ENCODE data around the gene SEC14L1.

The SEC14L1 gene

DNA sequence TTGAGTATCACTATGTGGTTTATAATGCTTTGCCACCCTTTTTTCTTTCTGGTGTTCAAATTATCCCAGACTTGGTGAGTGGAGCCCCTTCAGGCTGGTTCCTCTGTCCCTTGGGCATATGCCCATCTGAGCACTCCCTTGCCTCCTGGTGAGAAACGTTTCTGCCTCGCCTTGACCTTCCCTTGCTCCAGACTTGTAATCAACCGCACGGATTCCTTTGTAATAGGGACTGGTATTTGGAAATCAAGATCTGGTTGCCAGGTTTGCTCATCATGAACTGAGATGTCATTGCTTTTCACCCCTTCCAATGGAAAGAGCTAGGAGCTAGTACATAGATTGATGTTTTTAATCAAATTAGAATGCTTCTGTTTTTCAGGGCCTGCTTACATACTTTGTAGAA lies 43.7 kb downstream of the SEC14L1 start:
- TF ChIP-seq, protein P1, sequence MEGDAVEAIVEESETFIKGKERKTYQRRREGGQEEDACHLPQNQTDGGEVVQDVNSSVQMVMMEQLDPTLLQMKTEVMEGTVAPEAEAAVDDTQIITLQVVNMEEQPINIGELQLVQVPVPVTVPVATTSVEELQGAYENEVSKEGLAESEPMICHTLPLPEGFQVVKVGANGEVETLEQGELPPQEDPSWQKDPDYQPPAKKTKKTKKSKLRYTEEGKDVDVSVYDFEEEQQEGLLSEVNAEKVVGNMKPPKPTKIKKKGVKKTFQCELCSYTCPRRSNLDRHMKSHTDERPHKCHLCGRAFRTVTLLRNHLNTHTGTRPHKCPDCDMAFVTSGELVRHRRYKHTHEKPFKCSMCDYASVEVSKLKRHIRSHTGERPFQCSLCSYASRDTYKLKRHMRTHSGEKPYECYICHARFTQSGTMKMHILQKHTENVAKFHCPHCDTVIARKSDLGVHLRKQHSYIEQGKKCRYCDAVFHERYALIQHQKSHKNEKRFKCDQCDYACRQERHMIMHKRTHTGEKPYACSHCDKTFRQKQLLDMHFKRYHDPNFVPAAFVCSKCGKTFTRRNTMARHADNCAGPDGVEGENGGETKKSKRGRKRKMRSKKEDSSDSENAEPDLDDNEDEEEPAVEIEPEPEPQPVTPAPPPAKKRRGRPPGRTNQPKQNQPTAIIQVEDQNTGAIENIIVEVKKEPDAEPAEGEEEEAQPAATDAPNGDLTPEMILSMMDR (IDR thresholded peaks at IDR 0.05; ENCODE audit: borderline replicate concordance, insufficient read depth, low read depth, low read length), result no peak
- H3K4me3 ChIP-seq (ENCODE audit: low read depth, low read length), result no peak overlapping the region

DNA sequence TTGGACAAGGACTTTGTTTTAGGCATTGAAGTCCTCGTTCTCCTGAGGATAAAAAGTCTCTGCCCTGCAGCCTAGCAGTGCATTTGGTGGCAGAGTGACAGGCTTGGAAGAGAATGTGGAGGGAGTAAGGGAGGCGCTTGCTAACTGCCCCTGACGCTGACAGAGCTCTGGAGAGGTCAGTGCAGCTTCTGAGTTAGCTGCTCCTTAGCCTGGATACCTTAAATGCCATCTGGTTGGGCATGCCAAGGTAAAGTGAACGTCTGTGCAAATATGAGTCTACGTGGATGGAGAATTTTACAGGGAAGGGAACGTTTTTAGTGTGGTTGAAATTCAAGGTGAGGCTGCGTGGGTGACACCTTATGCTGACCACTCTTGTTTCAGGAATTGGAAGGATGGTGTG lies 44.4 kb downstream of the SEC14L1 start:
- TF ChIP-seq, protein P1 (IDR thresholded peaks at IDR 0.05; ENCODE audit: borderline replicate concordance, insufficient read depth, low read depth, low read length), result no peak

DNA sequence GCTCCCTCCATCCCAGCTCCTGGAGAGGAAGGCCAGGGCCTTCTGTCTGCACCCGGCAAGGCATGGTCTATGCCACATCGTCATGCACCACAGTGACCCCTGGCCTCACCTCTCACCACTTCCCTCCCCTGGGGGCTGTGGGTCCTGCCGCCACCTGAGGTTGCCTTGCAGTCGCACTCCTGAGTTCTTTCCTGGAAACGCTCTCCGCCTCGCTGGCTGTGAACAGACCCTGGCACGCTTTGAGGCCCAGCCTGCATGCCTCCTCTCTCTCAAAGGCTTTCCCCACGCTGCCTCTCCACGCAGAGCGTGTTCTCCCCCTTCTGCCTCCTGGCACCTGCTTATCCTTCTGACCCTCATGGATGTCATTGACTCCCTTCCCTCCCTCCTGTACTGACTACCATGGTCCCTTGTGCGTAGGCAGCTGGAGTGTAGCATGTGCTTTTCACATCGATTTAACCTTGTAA lies 45.4 kb downstream of the SEC14L1 start:
- TF ChIP-seq, protein P1 (IDR thresholded peaks at IDR 0.05; ENCODE audit: borderline replicate concordance, insufficient read depth, low read depth, low read length), result no peak
- no peak overlapping the region for H3K4me3 ChIP-seq (ENCODE audit: low read depth, low read length)

More for the DNA sequence above, 44.4 kb downstream of the SEC14L1 start:
- H3K4me3 ChIP-seq (ENCODE audit: low read depth, low read length), result no peak overlapping the region

DNA sequence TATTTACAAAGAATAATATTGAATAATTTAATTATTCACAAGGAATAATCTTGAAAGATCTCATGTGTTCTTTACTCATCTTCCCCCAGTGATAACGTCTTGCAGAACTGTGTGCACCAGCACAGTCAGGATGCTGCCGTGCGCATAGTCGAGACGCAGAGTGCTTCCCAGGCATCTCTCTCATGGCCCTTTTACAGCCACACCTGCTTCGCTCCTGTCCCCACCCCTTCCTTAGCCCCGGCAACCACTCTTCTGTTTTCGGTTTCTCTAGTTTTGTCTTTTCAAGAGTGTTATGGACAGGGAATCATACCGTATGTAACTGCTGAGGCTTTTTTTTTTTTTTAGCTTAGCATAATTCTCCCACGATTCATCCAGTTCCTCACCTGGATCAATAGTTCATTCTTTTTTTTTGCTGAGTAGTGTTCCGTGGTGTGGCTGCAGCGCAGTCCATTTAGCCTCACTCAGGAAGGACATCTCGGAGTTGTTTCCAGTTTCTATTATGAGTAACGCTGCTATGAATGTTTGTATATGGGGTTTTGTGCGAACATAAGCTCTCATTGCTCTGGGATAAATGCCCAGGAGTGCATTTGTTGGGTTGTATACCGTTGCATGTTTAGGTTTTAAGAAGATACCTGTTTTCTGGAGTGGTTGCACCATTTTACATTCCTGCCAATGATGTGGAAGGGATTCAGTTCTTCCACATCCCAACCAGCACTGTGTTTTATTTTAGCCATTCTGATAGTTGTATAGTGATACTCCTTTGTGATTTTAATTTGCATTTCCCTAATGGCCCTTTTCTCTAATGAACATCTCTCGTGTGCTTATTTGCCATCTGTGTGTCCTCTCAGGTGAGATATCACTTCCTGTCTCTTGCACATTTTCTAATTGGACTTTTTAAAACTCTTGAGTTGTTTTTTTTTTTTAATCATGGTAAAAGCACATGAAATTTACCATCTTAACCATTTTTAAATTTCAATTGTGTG lies 47.6 kb downstream of the SEC14L1 start:
- TF ChIP-seq, protein P1 (IDR thresholded peaks at IDR 0.05; ENCODE audit: borderline replicate concordance, insufficient read depth, low read depth, low read length), result no peak
- H3K4me3 ChIP-seq (ENCODE audit: low read depth, low read length), result peak overlapping the region; percentile 18

DNA sequence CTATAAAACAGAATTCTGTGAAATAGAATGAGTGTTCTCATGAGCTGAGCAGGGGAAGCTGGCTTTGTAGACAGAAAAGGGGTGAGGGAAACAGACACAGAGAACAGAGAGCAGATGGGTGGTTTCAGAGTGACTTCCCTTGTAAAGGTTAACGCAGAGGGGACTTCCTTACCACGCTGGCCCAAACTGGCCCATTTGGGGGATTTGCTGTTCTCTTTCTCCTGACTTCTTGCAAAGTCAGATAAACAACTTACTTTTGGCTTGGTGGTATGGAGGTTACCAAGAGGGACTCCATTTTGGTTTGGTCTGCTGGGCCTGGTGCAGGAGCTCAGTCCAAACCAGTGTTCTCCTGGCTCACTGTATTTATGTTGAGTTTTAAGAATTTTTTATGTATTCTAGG lies 48.4 kb downstream of the SEC14L1 start:
- TF ChIP-seq, protein P1 (IDR thresholded peaks at IDR 0.05; ENCODE audit: borderline replicate concordance, insufficient read depth, low read depth, low read length), result no peak
- H3K4me3 ChIP-seq (ENCODE audit: low read depth, low read length), result no peak overlapping the region

DNA sequence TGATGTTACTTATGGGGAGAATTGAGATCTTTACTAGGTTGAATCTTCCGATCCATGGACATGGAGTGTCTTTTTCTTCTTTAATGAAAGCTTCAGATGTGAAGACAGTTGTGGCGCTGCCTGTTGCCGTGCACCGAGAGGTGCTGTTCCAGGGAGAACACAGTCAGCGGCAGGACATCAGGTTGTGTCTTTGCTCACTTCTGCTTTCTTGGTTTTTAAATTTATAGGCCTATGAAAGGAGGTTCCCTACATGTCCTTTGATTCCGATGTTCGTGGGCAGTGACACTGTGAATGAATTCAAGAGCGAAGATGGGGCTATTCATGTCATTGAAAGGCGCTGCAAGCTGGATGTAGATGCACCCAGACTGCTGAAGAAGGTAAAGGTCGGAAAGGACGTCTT lies 49.8 kb downstream of the SEC14L1 start:
- TF ChIP-seq, protein P1 (IDR thresholded peaks at IDR 0.05; ENCODE audit: borderline replicate concordance, insufficient read depth, low read depth, low read length), result no peak
- H3K4me3 ChIP-seq (ENCODE audit: low read depth, low read length), result no peak overlapping the region

DNA sequence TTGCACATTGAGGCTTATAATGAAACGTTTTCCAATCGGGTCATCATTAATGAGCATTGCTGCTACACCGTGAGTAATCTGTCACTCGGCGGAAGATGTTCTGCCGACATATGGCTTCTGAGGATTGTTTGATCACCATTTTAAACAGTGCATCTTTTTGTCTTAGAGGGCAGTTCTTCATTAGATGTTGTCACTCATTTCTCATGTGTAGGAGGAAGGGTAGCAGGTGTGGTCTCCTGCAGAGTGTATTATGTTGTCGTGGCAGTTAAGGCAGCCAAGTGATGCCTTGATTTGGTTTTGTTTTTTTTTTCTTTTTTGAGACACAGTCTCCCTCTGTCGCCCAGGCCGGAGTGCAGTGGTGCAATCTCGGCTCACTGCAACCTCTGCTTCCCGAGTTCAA lies 50.5 kb downstream of the SEC14L1 start:
- TF ChIP-seq, protein P1 (IDR thresholded peaks at IDR 0.05; ENCODE audit: borderline replicate concordance, insufficient read depth, low read depth, low read length), result no peak
- no peak overlapping the region for H3K4me3 ChIP-seq (ENCODE audit: low read depth, low read length)

All from GM12875 (cell line).